Mucosa of descending colon (tissue), 3 donors: ENCODE measurements around the gene OR52N4. TPM values are rescaled to one million over a fixed set of nuclear protein-coding genes. Genes with fewer than 3 reads are reported as not detected.
"Not testable (repeated sequence)": the region's sequence is repeated elsewhere in the genome, so short reads cannot be mapped to it uniquely, and the experiment has no call there.

Experiments used
- ATAC-seq: fragments of 200-7000 bp; cut with Tn5 transposase; one replicate; pipeline ENCODE4 v1.9.1; 2020; ENCODE audit warnings: mild to moderate bottlenecking, moderate library complexity
- DNase-seq, 3 donors: peaks; one replicate each; pipeline ENCODE4 v3.0.0-alpha.2; 2020
- H3K36me3 ChIP-seq: fragments of 200-600 bp; one replicate; pipeline ENCODE4 v1.8.0; 2021; ENCODE audit warnings: low read depth, mild to moderate bottlenecking
- H3K4me1 ChIP-seq: fragments of 200-600 bp; one replicate; pipeline ENCODE4 v1.8.0; 2021; ENCODE audit warnings: low read depth, mild to moderate bottlenecking
- H3K4me3 ChIP-seq: fragments of 200-600 bp; one replicate; pipeline ENCODE4 v1.8.0; 2021; ENCODE audit warnings: mild to moderate bottlenecking
- H3K9me3 ChIP-seq: fragments of 200-600 bp; one replicate; pipeline ENCODE4 v1.8.0; 2021; ENCODE audit warnings: mild to moderate bottlenecking
- CTCF ChIP-seq: fragments of 200-600 bp; IDR thresholded peaks from one replicate; pipeline ENCODE4 v1.8.0; 2022; ENCODE audit warnings: antibody characterized with exemption, mild to moderate bottlenecking
- intact Hi-C, 2 donors: fragments of 100-400 bp; cut with DNase I in 1 of 2; cut with micrococcal nuclease in 1 of 2; formaldehyde crosslinking; loops; one replicate each; pipeline versions ENCODE4 v1.11.0 to v1.11.1; 2022; cut with DNase I, micrococcal nuclease
- long read RNA-seq, 2 donors: library from polyadenylated mRNA; unstranded; transcript quantifications; one replicate each; pipeline ENCODE4 v2.0.0, GENCODE V29; 2019 to 2021
- total RNA-seq, 3 donors: library from RNA; stranded (reverse); fragmentation: NEBNext Ultra II Directional in 2 of 3; extraction: Animal tissue kit (Norgen Biotek cat#: 25700) in 2 of 3; gene quantifications; one replicate each; pipeline versions ENCODE4 v1.2.1 to v1.2.4, GENCODE V29; 2021 to 2023
- donor health status: DM: no; HTN: no; CAD: no; lungs with moderate emphysema.
- donor health status: DM: no; HTN: no; CAD: no.
- donor health status: DM: no; HTN: yes; CAD: no.

OR52N4 gene
- not detected for total RNA-seq
- long read RNA-seq, donor 1, result 0 reads
- long read RNA-seq, donor 2, result 0 reads

- no peaks in the 10 kb centered on the region for H3K36me3 ChIP-seq
- ATAC-seq (no peak), DNase-seq (no peak)
- no peaks in the 10 kb centered on the region for H3K4me1 ChIP-seq
- no peak for TF ChIP-seq CTCF
- H3K4me3 ChIP-seq, result no peak within 1 kb of the TSS
- intact Hi-C loops, result no loop called here
- H3K9me3 ChIP-seq, result no peaks in the 10 kb centered on the region
Observed at GRCh38 chr11:5753943-5754342, at the start of gene OR52N4. OR52N4 (plus strand) TSS chr11:5754243; CDS start chr11:5754741, 498 bp downstream.

- no peak for DNase-seq
- no peak for TF ChIP-seq CTCF
- no peak for ATAC-seq
- no peaks in the 10 kb centered on the region for H3K9me3 ChIP-seq
- no peaks in the 10 kb centered on the region for H3K36me3 ChIP-seq
- H3K4me3 ChIP-seq, result no peak overlapping the region
- no peaks in the 10 kb centered on the region for H3K4me1 ChIP-seq
- intact Hi-C loops, result no loop called here
Observed at GRCh38 chr11:5705688-5706087, 48.4 kb upstream of the OR52N4 start.

GRCh38 chr11:5712507-5712906 is 41.5 kb upstream of the OR52N4 start:
- TF ChIP-seq CTCF, result no peak
- Histone ChIP-seq H3K9me3 (no peaks in the 10 kb centered on the region), H3K4me1 (no peaks in the 10 kb centered on the region), H3K36me3 (no peaks in the 10 kb centered on the region), H3K4me3 (no peak overlapping the region)
- ATAC-seq, result no peak
- DNase-seq, result no peak
- intact Hi-C loops, result no loop called here

- intact Hi-C loops, result no loop called here
- no peak for ATAC-seq
- Histone ChIP-seq H3K4me1 (no peaks in the 10 kb centered on the region), H3K36me3 (no peaks in the 10 kb centered on the region), H3K4me3 (no peak overlapping the region), H3K9me3 (no peaks in the 10 kb centered on the region)
- no peak for TF ChIP-seq CTCF
- no peak for DNase-seq
Observed at GRCh38 chr11:5713695-5714094, 40.3 kb upstream of the OR52N4 start.

GRCh38 chr11:5716518-5716917 is 37.5 kb upstream of the OR52N4 start:
- H3K4me1 ChIP-seq, H3K4me3 ChIP-seq, ATAC-seq, H3K9me3 ChIP-seq, DNase-seq, H3K36me3 ChIP-seq, intact Hi-C loops: not testable (repeated sequence)

GRCh38 chr11:5719703-5720495 is 34.1 kb upstream of the OR52N4 start:
- no peak for ATAC-seq
- Histone ChIP-seq H3K4me1 (no peaks in the 10 kb centered on the region), H3K36me3 (no peaks in the 10 kb centered on the region), H3K4me3 (no peak overlapping the region), H3K9me3 (no peaks in the 10 kb centered on the region)
- TF ChIP-seq CTCF, result no peak
- intact Hi-C loops, result no loop called here
- DNase-seq, result no peak
